AG09319 (cell line): ENCODE data around the gene UTP11.

ENCODE experiments used
- DNase-seq: peaks from one replicate; pipeline ENCODE4 v3.0.0-alpha.2; 2010; ENCODE audit warnings: low read depth; ENCODE audit errors: extremely low read depth
- TF ChIP-seq, protein P1 (sequence below): IDR thresholded peaks from 2 replicates; pipeline ENCODE4 v1.5.1; 2011; ENCODE audit warnings: low read depth, mild to moderate bottlenecking, inconsistent platforms, low read length, moderate library complexity

The UTP11 gene

GRCh38 chr1:38063616-38064015 is 51.1 kb downstream of the UTP11 start:
- DNase-seq = no peak
- TF ChIP-seq, protein P1, sequence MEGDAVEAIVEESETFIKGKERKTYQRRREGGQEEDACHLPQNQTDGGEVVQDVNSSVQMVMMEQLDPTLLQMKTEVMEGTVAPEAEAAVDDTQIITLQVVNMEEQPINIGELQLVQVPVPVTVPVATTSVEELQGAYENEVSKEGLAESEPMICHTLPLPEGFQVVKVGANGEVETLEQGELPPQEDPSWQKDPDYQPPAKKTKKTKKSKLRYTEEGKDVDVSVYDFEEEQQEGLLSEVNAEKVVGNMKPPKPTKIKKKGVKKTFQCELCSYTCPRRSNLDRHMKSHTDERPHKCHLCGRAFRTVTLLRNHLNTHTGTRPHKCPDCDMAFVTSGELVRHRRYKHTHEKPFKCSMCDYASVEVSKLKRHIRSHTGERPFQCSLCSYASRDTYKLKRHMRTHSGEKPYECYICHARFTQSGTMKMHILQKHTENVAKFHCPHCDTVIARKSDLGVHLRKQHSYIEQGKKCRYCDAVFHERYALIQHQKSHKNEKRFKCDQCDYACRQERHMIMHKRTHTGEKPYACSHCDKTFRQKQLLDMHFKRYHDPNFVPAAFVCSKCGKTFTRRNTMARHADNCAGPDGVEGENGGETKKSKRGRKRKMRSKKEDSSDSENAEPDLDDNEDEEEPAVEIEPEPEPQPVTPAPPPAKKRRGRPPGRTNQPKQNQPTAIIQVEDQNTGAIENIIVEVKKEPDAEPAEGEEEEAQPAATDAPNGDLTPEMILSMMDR = no peak

DNA sequence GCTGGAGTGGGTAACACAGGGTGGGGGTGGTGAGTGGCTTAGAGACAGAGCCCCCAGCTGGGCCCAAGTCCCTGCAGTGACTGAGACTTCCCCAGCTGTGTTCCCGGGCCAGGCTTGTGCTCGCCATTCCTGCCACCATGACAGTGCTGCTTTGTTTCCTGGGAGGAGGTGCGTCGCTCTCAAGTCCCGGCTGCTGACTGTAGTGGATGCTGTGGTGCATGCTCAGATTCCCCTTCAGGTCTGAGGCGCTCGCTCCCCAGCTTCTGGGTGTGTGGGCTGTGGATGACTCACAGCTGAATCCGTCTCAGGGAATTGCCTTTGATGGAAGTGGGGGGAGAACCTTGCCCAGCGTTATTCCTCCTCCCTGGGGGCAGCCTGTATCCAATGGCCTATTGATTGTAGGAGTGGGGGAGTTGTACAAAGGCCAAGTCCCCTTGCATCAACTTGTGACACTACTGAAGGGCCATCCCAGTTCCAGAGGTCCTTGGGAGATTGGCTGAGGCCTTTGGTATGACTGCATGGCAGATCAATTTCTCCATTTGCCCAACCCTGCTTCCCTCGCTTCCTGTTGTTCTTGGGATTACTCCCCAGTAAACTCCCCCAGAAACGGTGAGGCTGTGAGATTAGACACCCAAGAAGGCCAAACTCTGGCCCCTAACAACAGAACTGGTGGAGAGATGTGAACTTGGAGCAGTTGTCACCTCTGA is 51.8 kb downstream of the UTP11 start:
- TF ChIP-seq, protein P1 = no peak
- no peak for DNase-seq

GRCh38 chr1:38068220-38068979 is 55.9 kb downstream of the UTP11 start:
- TF ChIP-seq, protein P1 = no peak
- DNase-seq = no peak

- DNase-seq = no peak
- TF ChIP-seq, protein P1 = no peak
Observed at GRCh38 chr1:38068980-38069340, 56.4 kb downstream of the UTP11 start.

- TF ChIP-seq, protein P1 = peak; percentile 30
- no peak for DNase-seq
Observed at GRCh38 chr1:38071312-38072256, 59.0 kb downstream of the UTP11 start.

GRCh38 chr1:38072858-38073257 is 60.3 kb downstream of the UTP11 start:
- DNase-seq = no peak
- TF ChIP-seq, protein P1 = no peak
